HG03439 (cell line): ENCODE results near the gene FKBP15.
"Not testable (repeated sequence)": the region's sequence is repeated elsewhere in the genome, so short reads cannot be mapped to it uniquely, and the experiment has no call there.

Experiments used
- ATAC-seq: cut with Tn5 transposase; IDR thresholded peaks from one replicate; pipeline ENCODE4 v1.9.1; 2021; ENCODE audit warnings: mild to moderate bottlenecking, moderate library complexity; ENCODE audit not compliant: unreplicated experiment

The FKBP15 gene

DNA sequence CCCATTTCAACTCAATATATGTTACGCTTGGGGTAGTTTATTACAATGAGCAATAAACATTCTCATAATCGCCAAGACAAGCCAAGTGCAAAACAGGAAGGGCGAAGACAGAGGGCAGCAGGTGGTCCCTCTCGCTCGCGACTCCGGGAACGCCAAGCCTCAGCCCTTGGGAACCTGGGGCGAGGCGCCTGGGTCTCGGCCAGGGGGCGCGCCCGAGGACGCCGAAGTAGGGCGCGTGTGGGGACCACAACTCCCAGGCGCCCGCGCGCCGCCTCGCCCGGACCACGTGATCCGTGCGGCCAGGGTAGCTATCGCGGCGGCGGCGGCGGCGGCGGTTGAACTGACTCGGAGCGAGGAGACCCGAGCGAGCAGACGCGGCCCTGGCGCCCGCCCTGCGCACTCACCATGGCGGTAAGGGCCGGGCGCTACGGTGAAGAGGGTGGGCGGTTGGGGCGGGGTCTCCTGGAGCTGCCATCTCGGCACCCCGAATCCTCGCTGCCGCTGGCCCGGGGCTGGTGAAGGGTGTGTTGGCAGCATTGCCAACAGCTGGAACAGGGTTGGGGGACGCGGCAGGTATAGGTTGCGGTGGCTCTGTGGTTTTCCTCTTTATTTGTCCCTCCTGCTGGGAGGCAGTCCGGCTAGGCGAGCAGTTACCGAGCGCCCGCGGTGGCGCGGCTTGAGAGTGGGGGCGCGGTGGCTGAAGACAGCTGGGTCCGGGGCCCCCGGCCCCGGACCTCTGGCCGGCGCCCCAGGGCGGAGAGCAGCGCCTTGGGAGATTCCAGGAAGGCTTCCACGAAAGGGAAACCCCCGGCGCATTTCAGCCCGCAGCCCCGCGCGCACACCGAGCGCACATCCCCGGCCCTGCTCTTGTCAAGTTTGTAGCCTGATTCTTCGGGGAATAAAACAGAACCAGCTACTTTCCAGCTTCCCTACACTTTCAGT lies 70.1 kb downstream of the FKBP15 start, which contains the start of gene SLC31A2:
TSS of gene SLC31A2 (plus strand) at position 338 of the 942 bp plus-strand sequence. CDS start at position 406, 68 bp downstream.
- ATAC-seq: peak; percentile 93

DNA sequence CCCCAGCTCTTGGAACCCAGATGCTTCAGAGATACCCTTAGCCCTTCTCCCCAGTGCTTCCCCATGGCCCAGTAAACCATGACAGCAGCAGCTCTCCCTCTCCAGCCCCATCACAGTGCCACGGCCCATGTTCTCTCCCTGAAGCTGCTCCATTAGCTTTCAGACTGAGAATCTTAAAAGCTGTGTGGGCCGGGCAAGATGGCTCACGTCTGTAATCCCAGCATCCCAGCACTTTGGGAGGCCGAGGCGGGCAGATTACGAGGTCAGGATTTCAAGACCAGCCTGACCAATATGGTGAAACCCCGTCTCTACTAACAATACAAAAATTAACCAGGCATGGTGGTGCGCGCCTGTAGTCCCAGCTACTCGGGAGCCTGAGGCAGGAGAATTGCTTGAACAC lies 71.5 kb downstream of the FKBP15 start:
- not testable (repeated sequence) for ATAC-seq

GRCh38 chr9:113148781-113149510 lies 72.1 kb downstream of the FKBP15 start:
- ATAC-seq: no peak

DNA sequence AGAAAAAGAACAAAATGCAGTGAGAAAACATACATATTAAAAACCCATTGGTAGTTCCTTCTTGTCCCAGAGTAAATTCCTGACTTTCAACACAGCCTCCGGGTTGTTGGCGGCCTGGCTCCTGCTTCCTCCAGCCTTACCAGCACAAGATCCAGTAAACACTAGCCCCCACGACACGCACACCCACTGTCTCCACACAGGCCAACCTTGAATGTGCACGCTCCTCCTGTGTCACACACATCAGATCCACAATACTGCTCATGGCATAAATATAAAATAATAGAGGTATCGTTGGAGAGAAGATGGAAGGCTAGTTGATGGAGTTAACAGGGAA lies 72.7 kb downstream of the FKBP15 start:
- no peak for ATAC-seq

DNA sequence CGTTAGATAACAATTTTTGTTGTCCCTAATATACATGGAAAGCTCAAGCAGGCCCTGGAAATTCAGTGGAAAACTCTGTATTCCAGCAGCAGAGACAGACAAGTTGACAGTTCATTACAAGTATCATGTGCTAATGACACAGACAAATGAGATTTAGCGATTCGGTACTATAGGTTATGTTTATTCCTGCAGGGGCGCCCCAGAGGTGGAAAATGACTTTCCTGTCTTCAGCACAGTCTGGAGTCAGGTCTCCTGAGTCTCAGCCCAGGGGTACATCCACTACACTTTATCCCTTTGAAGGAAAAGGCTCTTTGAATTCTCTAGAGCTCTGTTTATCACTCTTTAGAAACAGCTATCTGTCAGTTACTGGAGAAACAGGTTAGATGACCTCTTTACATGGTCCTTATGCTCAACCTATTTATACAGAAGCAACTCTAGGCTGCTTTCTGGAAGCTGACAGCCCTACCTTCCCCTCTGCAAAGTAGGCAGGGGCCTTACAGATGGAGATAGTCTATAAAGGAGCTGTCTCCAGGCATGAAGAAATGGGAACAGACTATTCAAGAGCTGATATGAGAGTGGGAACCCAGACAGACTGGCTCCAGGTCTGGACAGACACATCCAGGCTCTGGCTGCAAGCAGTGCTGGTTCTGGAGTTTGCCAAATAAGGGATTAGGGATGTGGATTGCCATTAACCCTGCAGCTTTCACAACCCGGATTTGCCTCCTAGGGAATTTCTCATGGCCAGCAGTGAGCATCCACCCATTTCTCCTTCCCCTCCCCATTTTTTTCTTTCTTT lies 77.4 kb downstream of the FKBP15 start:
- no peak for ATAC-seq

GRCh38 chr9:113140896-113141295 lies 80.2 kb downstream of the FKBP15 start:
- ATAC-seq: not testable (repeated sequence)

DNA sequence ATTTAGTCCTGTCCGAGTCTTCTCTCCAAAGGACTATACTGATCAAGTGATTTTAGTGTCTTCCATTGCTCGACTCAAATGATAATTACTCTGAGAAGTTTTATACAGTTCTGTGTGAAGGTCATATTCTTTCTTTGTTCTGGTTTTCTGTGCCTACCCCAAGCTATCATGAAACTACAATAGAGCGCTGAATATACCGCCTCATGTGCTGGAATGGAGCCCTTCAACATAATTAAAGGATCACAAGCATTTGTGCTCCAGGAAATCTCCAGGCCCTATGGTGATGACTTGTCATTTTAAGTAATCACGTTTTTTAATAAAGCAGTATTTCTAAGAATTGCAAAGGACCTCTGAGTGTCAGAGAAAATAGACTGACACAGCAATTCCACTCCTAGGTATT lies 81.1 kb downstream of the FKBP15 start:
- no peak for ATAC-seq

- no peak for ATAC-seq
These were observed 81.8 kb downstream of the FKBP15 start for GRCh38 chr9:113139225-113139829.

GRCh38 chr9:113138760-113139159 lies 82.3 kb downstream of the FKBP15 start:
- no peak for ATAC-seq

DNA sequence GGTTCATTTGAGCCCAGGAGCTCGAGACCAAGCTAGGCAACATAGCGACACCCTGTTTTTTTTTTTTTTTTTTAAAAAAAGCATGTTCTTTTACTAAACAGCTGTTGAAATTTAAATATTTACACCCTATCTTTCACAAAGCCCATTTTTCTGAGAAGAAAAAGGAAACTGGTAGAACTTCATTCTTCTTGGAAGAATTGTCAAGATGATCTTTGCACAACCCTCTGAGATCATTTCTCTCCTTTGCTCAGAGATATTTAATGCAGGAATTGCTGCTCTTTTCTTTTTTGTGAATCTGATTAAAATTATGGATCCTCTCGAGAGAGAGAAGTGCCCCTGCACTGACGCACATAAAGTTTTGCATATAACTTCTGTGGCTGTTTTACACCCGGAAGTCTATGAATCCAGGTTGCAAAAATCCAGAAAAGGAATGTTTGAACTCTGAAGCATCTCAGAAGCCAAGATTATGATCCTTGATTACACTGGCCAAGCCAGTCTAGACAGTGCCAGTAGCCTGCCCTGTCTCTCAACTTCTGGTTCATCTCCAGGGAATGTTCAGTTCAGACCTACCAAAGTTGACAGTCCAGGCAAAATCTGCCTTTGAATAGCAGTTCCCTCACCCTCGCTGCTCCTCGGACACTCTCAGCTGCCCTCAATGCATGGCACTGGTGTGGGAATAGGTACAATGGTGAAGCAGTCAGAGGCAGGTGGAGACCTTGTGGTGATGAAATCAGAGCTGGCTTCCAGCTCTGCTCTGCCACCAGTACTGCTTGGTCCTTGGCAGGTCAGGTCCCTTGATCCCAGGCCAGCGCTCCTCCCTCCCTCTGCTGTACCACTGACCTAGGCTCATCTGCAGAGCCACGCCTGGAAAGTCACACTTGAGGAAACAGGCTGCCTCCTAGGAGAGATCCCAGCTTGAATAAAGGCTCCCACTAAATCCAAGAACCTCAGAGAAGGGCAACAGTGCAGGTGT lies 83.6 kb downstream of the FKBP15 start:
- no peak for ATAC-seq

DNA sequence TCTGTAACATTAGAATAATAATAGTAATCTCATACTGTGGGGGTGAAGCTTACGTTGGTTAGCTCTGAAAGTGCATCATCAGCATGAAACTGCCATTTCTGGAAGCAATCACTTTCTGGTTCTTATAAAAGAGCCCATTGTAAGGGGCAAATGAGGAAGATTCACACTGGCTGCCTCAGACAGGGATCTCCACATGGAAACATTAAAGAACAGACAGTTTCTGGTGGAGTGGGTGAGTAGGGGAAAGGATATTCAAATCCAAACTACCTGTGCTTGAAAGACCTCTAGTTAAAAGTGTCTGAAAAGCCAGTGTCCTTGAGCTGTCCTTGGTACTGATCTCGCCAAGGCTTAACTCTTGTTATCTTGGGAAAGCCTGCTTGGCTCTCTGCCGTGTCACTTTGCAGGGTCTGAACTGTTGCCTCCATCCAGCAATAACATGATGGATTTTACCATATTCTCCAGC lies 89.4 kb downstream of the FKBP15 start:
- no peak for ATAC-seq

DNA sequence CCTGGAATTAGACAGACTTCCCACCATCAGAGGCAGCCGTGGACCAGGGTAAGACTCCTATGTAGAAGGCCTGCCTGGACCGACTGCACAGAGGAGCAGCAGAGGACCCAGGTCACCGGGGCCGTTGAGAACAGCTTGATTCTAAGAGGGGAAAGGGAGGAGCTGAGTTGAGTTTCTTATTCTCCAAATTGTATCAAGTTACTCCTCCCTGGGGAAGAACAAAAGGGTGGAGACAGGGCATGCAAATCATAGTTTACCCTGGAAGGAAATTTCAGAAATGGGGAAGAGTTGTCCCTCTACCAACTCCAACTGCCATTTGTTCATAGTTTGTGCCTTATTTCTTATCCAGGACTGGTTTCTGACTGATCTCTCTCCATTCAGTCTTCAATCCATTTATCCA lies 91.2 kb downstream of the FKBP15 start:
- no peak for ATAC-seq

- no peak for ATAC-seq
These were observed 91.6 kb downstream of the FKBP15 start for GRCh38 chr9:113129466-113129865.

DNA sequence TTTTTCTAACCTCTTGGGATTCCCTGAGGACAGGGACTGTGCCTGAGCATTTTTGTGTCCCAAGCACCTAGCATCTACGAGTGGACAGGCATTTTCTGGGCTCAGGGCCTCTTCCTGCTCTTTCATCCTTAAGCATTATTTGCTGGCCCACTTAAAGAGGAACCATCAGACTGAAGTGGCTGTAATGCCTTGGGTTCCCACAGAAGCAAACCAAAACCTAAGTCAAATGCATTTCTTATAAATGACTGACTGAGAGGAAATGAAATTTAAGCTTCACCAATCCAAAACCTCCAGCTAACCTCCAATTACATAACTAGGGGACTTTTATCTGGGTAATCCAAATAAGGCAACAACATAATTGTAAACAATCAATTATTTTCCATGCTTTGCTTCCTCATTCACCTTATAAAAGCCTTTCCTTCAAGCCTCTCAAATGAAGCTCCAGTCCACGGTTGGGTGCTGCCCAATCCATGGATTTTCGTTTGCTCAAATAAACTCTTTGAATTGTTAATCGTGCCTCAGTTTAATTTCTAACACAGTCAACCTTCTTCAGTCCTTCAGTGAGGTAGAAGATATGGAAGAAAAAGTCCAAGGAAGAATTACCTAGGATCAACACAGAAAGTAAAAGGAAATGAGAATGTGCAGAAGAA lies 95.6 kb downstream of the FKBP15 start:
- ATAC-seq: no peak

- ATAC-seq: not testable (repeated sequence)
These were observed 102.2 kb downstream of the FKBP15 start for GRCh38 chr9:113118829-113119228.
